Endothelial cell of umbilical vein (primary cell): ENCODE measurements around the gene THSD7A. TPM values are rescaled to one million over a fixed set of nuclear protein-coding genes. Genes with fewer than 3 reads are reported as not detected.

Experiments used
- BruUV-seq: library from RNA; stranded (reverse); fragments of 400-500 nt; replicated peaks from 2 replicates; lab custom pipeline; 2021; lab: Mats Ljungman, UMichigan
- CTCF ChIA-PET: fragments of 300-600, 350-600 bp; sonication (Branson Sonifier 250); formaldehyde crosslinking; loops from one replicate; lab custom pipeline; 2021; ENCODE audit warnings: antibody characterized with exemption, inconsistent platforms; lab: Charles Lee
- POLR2A ChIA-PET: fragments of 300-600, 350-600 bp; sonication (Branson Sonifier 250); formaldehyde crosslinking; loops from one replicate; lab custom pipeline; 2021; ENCODE audit warnings: antibody characterized with exemption, inconsistent platforms; lab: Charles Lee
- DNase-seq: peaks from one replicate; pipeline ENCODE4 v3.0.0-alpha.2; 2011; ENCODE audit warnings: low read depth, low spot score
- FAIRE-seq: peaks from 2 replicates; lab custom pipeline; 2011; peaks lifted over from hg19 to GRCh38; lab: Jason Lieb, UNC
- H2AFZ ChIP-seq: 2 replicates; pipeline ENCODE4 v1.6.0; 2012; ENCODE audit warnings: low read depth, low read length, control low read depth, inconsistent platforms
- H3K27ac ChIP-seq: 2 replicates; pipeline ENCODE4 v1.5.1; 2011; ENCODE audit warnings: low read depth, mild to moderate bottlenecking, control low read depth, low read length, moderate library complexity; ENCODE audit not compliant: insufficient read depth
- H3K27me3 ChIP-seq, 2 experiments: 2 replicates each; pipeline versions ENCODE4 v1.6.0 to v1.6.1; 2011; ENCODE audit warnings: low read length in 2 of 2, mixed read lengths in 1 of 2; ENCODE audit not compliant: control insufficient read depth in 2 of 2, insufficient read depth in 2 of 2
- H3K36me3 ChIP-seq, 2 experiments: 2 replicates in 1 of 2; 3 replicates in 1 of 2; pipeline ENCODE4 v1.5.1; 2011; ENCODE audit warnings: low read length in 2 of 2, mild to moderate bottlenecking in 1 of 2, moderate library complexity in 1 of 2; ENCODE audit not compliant: control insufficient read depth in 2 of 2, insufficient read depth in 2 of 2; ENCODE audit errors: extremely low read depth in 1 of 2
- H3K4me1 ChIP-seq: 3 replicates; pipeline ENCODE4 v1.5.1; 2011; ENCODE audit warnings: mild to moderate bottlenecking, low read length; ENCODE audit not compliant: control insufficient read depth, insufficient read depth; ENCODE audit errors: extremely low read depth
- H3K4me2 ChIP-seq: 2 replicates; pipeline ENCODE4 v1.6.1; 2011; ENCODE audit warnings: low read length, control low read depth, mixed read lengths; ENCODE audit not compliant: insufficient read depth
- H3K4me3 ChIP-seq, 3 experiments: fragments of 200-600 bp in 1 of 3; sonication (generic), shearing (Covaris generic) in 1 of 3; replicated peaks in 1 of 3; 2 replicates each; pipeline ENCODE4 v1.5.1; 2011 to 2016; ENCODE audit warnings: control low read depth in 3 of 3, low read length in 3 of 3, mild to moderate bottlenecking in 2 of 3, inconsistent platforms in 1 of 3, low read depth in 1 of 3, moderate library complexity in 1 of 3; ENCODE audit not compliant: insufficient read depth in 1 of 3
- H3K79me2 ChIP-seq: 2 replicates; pipeline ENCODE4 v1.6.0; 2012; ENCODE audit warnings: low read length, inconsistent platforms; ENCODE audit not compliant: control insufficient read depth, insufficient read depth
- H3K9ac ChIP-seq: replicated peaks from 2 replicates; pipeline ENCODE3; 2011; ENCODE audit warnings: low read length, control low read depth; ENCODE audit not compliant: insufficient read depth; ENCODE audit errors: extremely low read depth
- H3K9me1 ChIP-seq: replicated peaks from 3 replicates; pipeline ENCODE4 v1.6.0; 2011; ENCODE audit warnings: mild to moderate bottlenecking, low read length; ENCODE audit not compliant: control insufficient read depth, insufficient read depth; ENCODE audit errors: extremely low read depth
- H3K9me3 ChIP-seq: replicated peaks from 2 replicates; pipeline ENCODE4 v1.5.1; 2012; ENCODE audit warnings: low read length, inconsistent platforms; ENCODE audit not compliant: control insufficient read depth, insufficient read depth
- H4K20me1 ChIP-seq: replicated peaks from 2 replicates; pipeline ENCODE3; 2011; ENCODE audit warnings: mild to moderate bottlenecking, low read length; ENCODE audit not compliant: control insufficient read depth, insufficient read depth; ENCODE audit errors: extremely low read depth
- EZH2 ChIP-seq: IDR thresholded peaks from 2 replicates; pipeline ENCODE4 v1.6.1; 2012; ENCODE audit warnings: borderline replicate concordance, low read depth, mild to moderate bottlenecking, moderate library complexity, low read length, inconsistent platforms; ENCODE audit not compliant: severe bottlenecking
- FOS ChIP-seq: IDR thresholded peaks from 2 replicates; pipeline ENCODE4 v1.6.1; 2011; ENCODE audit warnings: mild to moderate bottlenecking, low read length, moderate library complexity, borderline replicate concordance; ENCODE audit not compliant: insufficient read depth
- GATA2 ChIP-seq: IDR thresholded peaks from 2 replicates; pipeline ENCODE4 v1.7.0; 2011; ENCODE audit warnings: low read depth, mild to moderate bottlenecking, moderate library complexity, mixed read lengths, low read length; ENCODE audit not compliant: insufficient read length, insufficient read depth
- JUN ChIP-seq: IDR thresholded peaks from 2 replicates; pipeline ENCODE4 v1.6.1; 2011; ENCODE audit warnings: borderline replicate concordance, low read depth; ENCODE audit not compliant: insufficient read length, insufficient read depth
- MYC ChIP-seq: IDR thresholded peaks from one replicate; pipeline ENCODE4 v1.6.1; 2011; ENCODE audit warnings: mild to moderate bottlenecking, low read depth, low read length
- POLR2A ChIP-seq: IDR thresholded peaks from 2 replicates; pipeline ENCODE4 v1.6.1; 2012; ENCODE audit warnings: low read depth, mild to moderate bottlenecking, control low read depth, low read length
- POLR2AphosphoS5 ChIP-seq: IDR thresholded peaks from 2 replicates; pipeline ENCODE4 v1.6.1; 2012; ENCODE audit warnings: low read depth, mild to moderate bottlenecking, control low read depth, low read length, moderate library complexity; ENCODE audit not compliant: insufficient read depth
- dilution Hi-C: fragments of 300-500 bp; cut with MboI; formaldehyde crosslinking; loops from one replicate; pipeline ENCODE4 v1.15.0; 2019; ENCODE audit warnings: low sequenced_read_pairs; ENCODE audit not compliant: extremely low pct_ligation_motif_present
- intact Hi-C: fragments of 100-400 bp; cut with micrococcal nuclease; formaldehyde crosslinking; loops from one replicate; pipeline ENCODE4 v1.10.0; 2022
- polyA plus RNA-seq, 4 experiments: library from polyadenylated mRNA; depleted of rRNA in 3 of 4; stranded (reverse) in 3 of 4; unstranded in 1 of 4; fragments of >200 nt; gene quantifications; 2 replicates each; pipeline versions ENCODE4 v1.2.1 to v1.2.3, GENCODE V29; 2011 to 2012; ENCODE audit warnings: missing spikeins in 1 of 4
- total RNA-seq: library from RNA; stranded (reverse); gene quantifications from 2 replicates; pipeline ENCODE4 v1.2.3, GENCODE V29; 2021
- TF ChIP-seq, protein P1 (sequence below), 2 donors: IDR thresholded peaks; 1 replicate in 1 of 2; 2 replicates in 1 of 2; pipeline ENCODE4 v1.5.1; 2011; ENCODE audit warnings: low read length in 2 of 2, mild to moderate bottlenecking in 2 of 2, moderate library complexity in 2 of 2, control low read depth in 1 of 2, inconsistent platforms in 1 of 2, low read depth in 1 of 2; ENCODE audit not compliant: insufficient read depth in 1 of 2; ENCODE audit errors: extremely low read depth in 1 of 2
- TF ChIP-seq, protein P2 (sequence below): IDR thresholded peaks from 2 replicates; pipeline ENCODE4 v1.6.1; 2011; ENCODE audit not compliant: insufficient read depth, insufficient read length

THSD7A gene
- total and polyA plus RNA-seq, 2 donors (not counting 3 experiments of a cell fraction or from before 2014, with no cell fraction given) = 3.3 to 12.7 TPM

DNA sequence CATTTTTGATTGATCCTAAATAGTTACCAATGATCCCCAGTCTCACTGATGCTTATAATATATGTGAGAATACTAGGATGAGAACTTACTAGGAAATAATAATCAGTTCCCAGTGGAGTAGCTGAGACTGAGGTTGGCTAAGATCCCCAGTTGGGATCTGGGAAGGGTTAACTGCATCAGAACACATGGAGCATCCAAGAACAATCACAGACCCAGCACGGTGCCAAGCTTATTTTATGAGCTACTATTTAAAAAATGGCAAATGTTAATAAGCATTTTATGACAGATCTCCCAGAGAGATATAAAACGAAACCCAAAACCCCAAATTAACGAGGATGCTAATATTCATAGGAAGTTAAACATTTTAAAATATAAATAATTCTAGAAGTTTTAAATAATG, 379.5 kb downstream of the THSD7A start:
- dilution Hi-C loops = no loop called here

More for the DNA sequence above, 379.5 kb downstream of the THSD7A start:
- Histone ChIP-seq H3K4me3 (no peak overlapping the region), H4K20me1 (no peaks in the 10 kb centered on the region), H3K9me1 (no peaks in the 10 kb centered on the region), H3K9me3 (no peaks in the 10 kb centered on the region), H3K27ac (no peak overlapping the region), H3K36me3 (no peaks in the 10 kb centered on the region), H3K9ac (no peak overlapping the region), H3K4me2 (no peak overlapping the region), H2AFZ (no peak overlapping the region), H3K27me3 (no peaks in the 10 kb centered on the region), H3K79me2 (no peaks in the 10 kb centered on the region), H3K4me1 (peaks cover 23% of the 10 kb centered on the region)
- ChIA-PET CTCF (no interaction called here), POLR2A (no interaction called here)
- no TSS peak for BruUV-seq
- intact Hi-C loops = loop anchor here (10.0 kb wide), 2 partner anchors 172 to 382 kb away; partner anchors contain the start of gene THSD7A
- DNase-seq (no peak), FAIRE-seq (no peak)
- no peak for TF ChIP-seq JUN
- TF ChIP-seq, protein P1, sequence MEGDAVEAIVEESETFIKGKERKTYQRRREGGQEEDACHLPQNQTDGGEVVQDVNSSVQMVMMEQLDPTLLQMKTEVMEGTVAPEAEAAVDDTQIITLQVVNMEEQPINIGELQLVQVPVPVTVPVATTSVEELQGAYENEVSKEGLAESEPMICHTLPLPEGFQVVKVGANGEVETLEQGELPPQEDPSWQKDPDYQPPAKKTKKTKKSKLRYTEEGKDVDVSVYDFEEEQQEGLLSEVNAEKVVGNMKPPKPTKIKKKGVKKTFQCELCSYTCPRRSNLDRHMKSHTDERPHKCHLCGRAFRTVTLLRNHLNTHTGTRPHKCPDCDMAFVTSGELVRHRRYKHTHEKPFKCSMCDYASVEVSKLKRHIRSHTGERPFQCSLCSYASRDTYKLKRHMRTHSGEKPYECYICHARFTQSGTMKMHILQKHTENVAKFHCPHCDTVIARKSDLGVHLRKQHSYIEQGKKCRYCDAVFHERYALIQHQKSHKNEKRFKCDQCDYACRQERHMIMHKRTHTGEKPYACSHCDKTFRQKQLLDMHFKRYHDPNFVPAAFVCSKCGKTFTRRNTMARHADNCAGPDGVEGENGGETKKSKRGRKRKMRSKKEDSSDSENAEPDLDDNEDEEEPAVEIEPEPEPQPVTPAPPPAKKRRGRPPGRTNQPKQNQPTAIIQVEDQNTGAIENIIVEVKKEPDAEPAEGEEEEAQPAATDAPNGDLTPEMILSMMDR (IDR thresholded peaks at IDR 0.05; ENCODE audit: extremely low read depth in 1 of 2, insufficient read depth in 1 of 2, low read depth in 1 of 2, low read length in 2 of 2) = no peak
- TF ChIP-seq POLR2A = no peak
- TF ChIP-seq MYC = no peak
- TF ChIP-seq EZH2 = no peak
- TF ChIP-seq, protein P2, sequence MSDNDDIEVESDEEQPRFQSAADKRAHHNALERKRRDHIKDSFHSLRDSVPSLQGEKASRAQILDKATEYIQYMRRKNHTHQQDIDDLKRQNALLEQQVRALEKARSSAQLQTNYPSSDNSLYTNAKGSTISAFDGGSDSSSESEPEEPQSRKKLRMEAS = no peak
- no peak for TF ChIP-seq FOS
- no peak for TF ChIP-seq POLR2AphosphoS5
- TF ChIP-seq GATA2 = no peak
